Endothelial cell of umbilical vein (primary cell): ENCODE measurements around the gene MYOF. TPM values are rescaled to one million over a fixed set of nuclear protein-coding genes. Genes with fewer than 3 reads are reported as not detected.

ENCODE experiments used
- BruUV-seq: library from RNA; stranded (reverse); fragments of 400-500 nt; replicated peaks from 2 replicates; lab custom pipeline; 2021; lab: Mats Ljungman, UMichigan
- CTCF ChIA-PET: fragments of 300-600, 350-600 bp; sonication (Branson Sonifier 250); formaldehyde crosslinking; loops from one replicate; lab custom pipeline; 2021; ENCODE audit warnings: antibody characterized with exemption, inconsistent platforms; lab: Charles Lee
- POLR2A ChIA-PET: fragments of 300-600, 350-600 bp; sonication (Branson Sonifier 250); formaldehyde crosslinking; loops from one replicate; lab custom pipeline; 2021; ENCODE audit warnings: antibody characterized with exemption, inconsistent platforms; lab: Charles Lee
- DNase-seq: peaks from one replicate; pipeline ENCODE4 v3.0.0-alpha.2; 2011; ENCODE audit warnings: low read depth, low spot score
- FAIRE-seq: peaks from 2 replicates; lab custom pipeline; 2011; peaks lifted over from hg19 to GRCh38; lab: Jason Lieb, UNC
- H2AFZ ChIP-seq: 2 replicates; pipeline ENCODE4 v1.6.0; 2012; ENCODE audit warnings: low read depth, low read length, control low read depth, inconsistent platforms
- H3K27ac ChIP-seq: 2 replicates; pipeline ENCODE4 v1.5.1; 2011; ENCODE audit warnings: low read depth, mild to moderate bottlenecking, control low read depth, low read length, moderate library complexity; ENCODE audit not compliant: insufficient read depth
- H3K27me3 ChIP-seq, 2 experiments: 2 replicates each; pipeline versions ENCODE4 v1.6.0 to v1.6.1; 2011; ENCODE audit warnings: low read length in 2 of 2, mixed read lengths in 1 of 2; ENCODE audit not compliant: control insufficient read depth in 2 of 2, insufficient read depth in 2 of 2
- H3K36me3 ChIP-seq, 2 experiments: 2 replicates in 1 of 2; 3 replicates in 1 of 2; pipeline ENCODE4 v1.5.1; 2011; ENCODE audit warnings: low read length in 2 of 2, mild to moderate bottlenecking in 1 of 2, moderate library complexity in 1 of 2; ENCODE audit not compliant: control insufficient read depth in 2 of 2, insufficient read depth in 2 of 2; ENCODE audit errors: extremely low read depth in 1 of 2
- H3K4me1 ChIP-seq: 3 replicates; pipeline ENCODE4 v1.5.1; 2011; ENCODE audit warnings: mild to moderate bottlenecking, low read length; ENCODE audit not compliant: control insufficient read depth, insufficient read depth; ENCODE audit errors: extremely low read depth
- H3K4me2 ChIP-seq: 2 replicates; pipeline ENCODE4 v1.6.1; 2011; ENCODE audit warnings: low read length, control low read depth, mixed read lengths; ENCODE audit not compliant: insufficient read depth
- H3K4me3 ChIP-seq, 3 experiments: fragments of 200-600 bp in 1 of 3; sonication (generic), shearing (Covaris generic) in 1 of 3; replicated peaks in 1 of 3; 2 replicates each; pipeline ENCODE4 v1.5.1; 2011 to 2016; ENCODE audit warnings: control low read depth in 3 of 3, low read length in 3 of 3, mild to moderate bottlenecking in 2 of 3, inconsistent platforms in 1 of 3, low read depth in 1 of 3, moderate library complexity in 1 of 3; ENCODE audit not compliant: insufficient read depth in 1 of 3
- H3K79me2 ChIP-seq: 2 replicates; pipeline ENCODE4 v1.6.0; 2012; ENCODE audit warnings: low read length, inconsistent platforms; ENCODE audit not compliant: control insufficient read depth, insufficient read depth
- H3K9ac ChIP-seq: replicated peaks from 2 replicates; pipeline ENCODE3; 2011; ENCODE audit warnings: low read length, control low read depth; ENCODE audit not compliant: insufficient read depth; ENCODE audit errors: extremely low read depth
- H3K9me1 ChIP-seq: replicated peaks from 3 replicates; pipeline ENCODE4 v1.6.0; 2011; ENCODE audit warnings: mild to moderate bottlenecking, low read length; ENCODE audit not compliant: control insufficient read depth, insufficient read depth; ENCODE audit errors: extremely low read depth
- H3K9me3 ChIP-seq: replicated peaks from 2 replicates; pipeline ENCODE4 v1.5.1; 2012; ENCODE audit warnings: low read length, inconsistent platforms; ENCODE audit not compliant: control insufficient read depth, insufficient read depth
- H4K20me1 ChIP-seq: replicated peaks from 2 replicates; pipeline ENCODE3; 2011; ENCODE audit warnings: mild to moderate bottlenecking, low read length; ENCODE audit not compliant: control insufficient read depth, insufficient read depth; ENCODE audit errors: extremely low read depth
- EZH2 ChIP-seq: IDR thresholded peaks from 2 replicates; pipeline ENCODE4 v1.6.1; 2012; ENCODE audit warnings: borderline replicate concordance, low read depth, mild to moderate bottlenecking, moderate library complexity, low read length, inconsistent platforms; ENCODE audit not compliant: severe bottlenecking
- FOS ChIP-seq: IDR thresholded peaks from 2 replicates; pipeline ENCODE4 v1.6.1; 2011; ENCODE audit warnings: mild to moderate bottlenecking, low read length, moderate library complexity, borderline replicate concordance; ENCODE audit not compliant: insufficient read depth
- GATA2 ChIP-seq: IDR thresholded peaks from 2 replicates; pipeline ENCODE4 v1.7.0; 2011; ENCODE audit warnings: low read depth, mild to moderate bottlenecking, moderate library complexity, mixed read lengths, low read length; ENCODE audit not compliant: insufficient read length, insufficient read depth
- JUN ChIP-seq: IDR thresholded peaks from 2 replicates; pipeline ENCODE4 v1.6.1; 2011; ENCODE audit warnings: borderline replicate concordance, low read depth; ENCODE audit not compliant: insufficient read length, insufficient read depth
- MYC ChIP-seq: IDR thresholded peaks from one replicate; pipeline ENCODE4 v1.6.1; 2011; ENCODE audit warnings: mild to moderate bottlenecking, low read depth, low read length
- POLR2AphosphoS5 ChIP-seq: IDR thresholded peaks from 2 replicates; pipeline ENCODE4 v1.6.1; 2012; ENCODE audit warnings: low read depth, mild to moderate bottlenecking, control low read depth, low read length, moderate library complexity; ENCODE audit not compliant: insufficient read depth
- dilution Hi-C: fragments of 300-500 bp; cut with MboI; formaldehyde crosslinking; loops from one replicate; pipeline ENCODE4 v1.15.0; 2019; ENCODE audit warnings: low sequenced_read_pairs; ENCODE audit not compliant: extremely low pct_ligation_motif_present
- intact Hi-C: fragments of 100-400 bp; cut with micrococcal nuclease; formaldehyde crosslinking; loops from one replicate; pipeline ENCODE4 v1.10.0; 2022
- polyA plus RNA-seq, 4 experiments: library from polyadenylated mRNA; depleted of rRNA in 3 of 4; stranded (reverse) in 3 of 4; unstranded in 1 of 4; fragments of >200 nt; gene quantifications; 2 replicates each; pipeline versions ENCODE4 v1.2.1 to v1.2.3, GENCODE V29; 2011 to 2012; ENCODE audit warnings: missing spikeins in 1 of 4
- total RNA-seq: library from RNA; stranded (reverse); gene quantifications from 2 replicates; pipeline ENCODE4 v1.2.3, GENCODE V29; 2021
- TF ChIP-seq, protein P1 (sequence below): IDR thresholded peaks from 2 replicates; pipeline ENCODE4 v1.6.1; 2011; ENCODE audit not compliant: insufficient read depth, insufficient read length

The MYOF gene
- total and polyA plus RNA-seq, 2 donors (not counting 3 experiments of a cell fraction or from before 2014, with no cell fraction given) = 98.4 to 379 TPM

DNA sequence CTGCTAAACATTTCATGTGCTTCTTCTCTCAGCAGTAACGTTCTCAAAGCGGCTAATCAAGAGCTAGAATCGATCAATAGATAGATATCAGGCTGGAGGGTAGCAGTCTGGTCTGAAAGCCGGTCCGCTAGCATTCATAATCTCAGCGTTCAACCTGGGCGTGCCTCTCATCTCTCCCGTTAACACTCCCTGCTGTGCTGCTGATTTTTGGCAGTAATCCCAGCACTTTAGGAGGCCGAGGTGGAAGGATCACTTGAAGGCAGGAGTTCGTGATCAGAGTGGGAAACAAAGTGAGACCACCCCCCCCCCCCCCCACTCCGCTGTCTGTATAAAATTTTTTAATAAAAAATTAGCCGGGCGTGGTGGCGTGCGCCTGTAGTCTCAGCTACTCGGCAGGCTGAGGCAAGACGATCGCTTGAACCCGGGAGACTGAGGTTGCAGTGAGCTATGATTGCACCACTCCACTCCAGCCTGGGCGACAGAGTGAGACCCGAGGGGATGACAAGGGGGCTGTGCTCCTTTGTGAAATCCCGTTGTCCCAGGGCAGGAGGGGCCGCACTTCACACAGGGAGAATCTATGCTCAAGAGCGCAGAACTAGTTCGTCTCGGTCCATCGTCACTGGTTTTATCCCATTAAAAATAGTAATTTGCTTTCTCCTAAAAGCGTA lies 13.7 kb upstream of the MYOF start:
- Histone ChIP-seq H3K9me3 (no peaks in the 10 kb centered on the region), H3K27me3 (no peaks in the 10 kb centered on the region), H3K9me1 (no peaks in the 10 kb centered on the region), H2AFZ (peak overlapping the region; percentile 59), H4K20me1 (no peaks in the 10 kb centered on the region), H3K27ac (peak overlapping the region; percentile 1), H3K9ac (peak overlapping the region; percentile 61), H3K4me2 (peak overlapping the region; percentile 77), H3K4me3 (peak overlapping the region; percentile 68 to 83 (median 82)), H3K4me1 (peaks cover 21% of the 10 kb centered on the region), H3K36me3 (peaks cover 0 to 3% of the 10 kb centered on the region in 2 experiments), H3K79me2 (peaks cover 42% of the 10 kb centered on the region)
- POLR2A ChIA-PET = interaction anchor here (0.7 kb wide), 1 partner anchor 82 kb away, joined by 7 read pairs; no protein-coding TSS in a partner anchor
- CTCF ChIA-PET = interaction anchor here (0.7 to 2.6 kb wide), 7 partner anchors 11 to 143 kb away, joined by 3 to 21 read pairs (median 6); partner anchors contain the start of gene MYOF
- DNase-seq (peak; percentile 42), FAIRE-seq (peak; percentile 24)
- TF ChIP-seq GATA2 = no peak
- no peak for TF ChIP-seq EZH2
- TF ChIP-seq, protein P1, sequence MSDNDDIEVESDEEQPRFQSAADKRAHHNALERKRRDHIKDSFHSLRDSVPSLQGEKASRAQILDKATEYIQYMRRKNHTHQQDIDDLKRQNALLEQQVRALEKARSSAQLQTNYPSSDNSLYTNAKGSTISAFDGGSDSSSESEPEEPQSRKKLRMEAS = no peak
- intact Hi-C loops (loop anchor here (1.0 kb wide), 1 partner anchor 119 kb away; no protein-coding TSS in a partner anchor), dilution Hi-C loops (no loop called here)
- TSS peak; percentile 73 for BruUV-seq

DNA sequence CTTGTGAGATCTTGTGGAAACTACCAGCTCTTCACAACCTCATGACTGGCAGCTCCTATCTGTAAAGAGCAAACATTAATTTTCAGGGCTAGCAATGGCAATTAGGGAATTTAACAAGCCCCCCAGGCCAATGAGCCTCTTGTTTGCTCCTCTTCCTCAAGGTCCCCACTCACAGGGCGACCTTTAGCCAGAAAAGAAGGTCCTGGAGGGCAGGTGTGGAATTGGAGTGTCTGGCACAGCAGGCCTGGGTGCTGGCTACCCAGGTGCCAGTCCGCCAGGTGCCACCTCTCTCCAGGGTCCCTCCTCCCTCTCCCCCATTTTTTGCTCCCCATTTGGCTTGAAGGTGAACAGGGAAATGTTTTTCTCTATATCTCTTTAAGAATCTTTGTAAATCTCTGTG lies 12.4 kb upstream of the MYOF start:
- TF ChIP-seq GATA2 = no peak
- TF ChIP-seq, protein P1 = no peak
- no peak for TF ChIP-seq MYC
- no peak for TF ChIP-seq FOS
- no peak for TF ChIP-seq POLR2AphosphoS5
- no peak for TF ChIP-seq JUN
- H3K4me1 ChIP-seq = peaks cover 21% of the 10 kb centered on the region
- H3K27ac ChIP-seq = no peak overlapping the region
- H3K27me3 ChIP-seq = no peaks in the 10 kb centered on the region
- H4K20me1 ChIP-seq = no peaks in the 10 kb centered on the region
- H3K4me2 ChIP-seq = no peak overlapping the region
- no TSS peak for BruUV-seq
- no peaks in the 10 kb centered on the region for H3K36me3 ChIP-seq
- FAIRE-seq = no peak
- intact Hi-C loops = no loop called here
- dilution Hi-C loops = no loop called here
- H3K9me3 ChIP-seq = no peaks in the 10 kb centered on the region
- CTCF ChIA-PET = interaction anchor here (0.5 to 1.0 kb wide), 2 partner anchors 9 to 18 kb away, joined by 3 to 4 read pairs; no protein-coding TSS in a partner anchor
- DNase-seq = no peak
- no peak overlapping the region for H2AFZ ChIP-seq
- POLR2A ChIA-PET = no interaction called here
- H3K9me1 ChIP-seq = no peaks in the 10 kb centered on the region
- peaks cover 29% of the 10 kb centered on the region for H3K79me2 ChIP-seq
- H3K4me3 ChIP-seq = no peak overlapping the region
- H3K9ac ChIP-seq = no peak overlapping the region
